Fibroblast of villous mesenchyme (primary cell): ENCODE data around the gene SLC5A9. TPM values are rescaled to one million over a fixed set of nuclear protein-coding genes. Genes with fewer than 3 reads are reported as not detected.

Source experiments
- DNase-seq: peaks from one replicate; pipeline ENCODE4 v3.0.0-alpha.2; 2010; ENCODE audit warnings: low read depth
- H3K4me3 ChIP-seq: 2 replicates; pipeline ENCODE4 v1.5.1; 2011; ENCODE audit warnings: low read depth, mild to moderate bottlenecking, low read length
- CTCF ChIP-seq: IDR thresholded peaks from 2 replicates; pipeline ENCODE4 v1.5.1; 2012; ENCODE audit warnings: low read depth, mild to moderate bottlenecking, low read length; ENCODE audit not compliant: insufficient read depth
- total RNA-seq: library from RNA; depleted of rRNA; stranded (reverse); fragments of >200 nt; gene quantifications from 2 replicates; pipeline ENCODE4 v1.2.3, GENCODE V29; 2012

The SLC5A9 gene
- total RNA-seq, 1 donor, result not detected

- H3K4me3 ChIP-seq, result no peak overlapping the region
- no peak for TF ChIP-seq CTCF
- no peak for DNase-seq
Measured at GRCh38 chr1:48216941-48217340, 5.6 kb upstream of the SLC5A9 start.

GRCh38 chr1:48217856-48218255 lies 4.7 kb upstream of the SLC5A9 start:
- DNase-seq, result no peak
- no peak for TF ChIP-seq CTCF
- no peak overlapping the region for H3K4me3 ChIP-seq

GRCh38 chr1:48219803-48220202 lies 2.7 kb upstream of the SLC5A9 start:
- no peak overlapping the region for H3K4me3 ChIP-seq
- DNase-seq, result no peak

GRCh38 chr1:48221122-48221521 lies 1.4 kb upstream of the SLC5A9 start:
- no peak for TF ChIP-seq CTCF
- no peak overlapping the region for H3K4me3 ChIP-seq
- no peak for DNase-seq

More at GRCh38 chr1:48219803-48220202, 2.7 kb upstream of the SLC5A9 start:
- TF ChIP-seq CTCF, result no peak

- no peak for TF ChIP-seq CTCF
- no peak for DNase-seq
- no peak overlapping the region for H3K4me3 ChIP-seq
Measured at GRCh38 chr1:48221657-48222056, 859 bp upstream of the SLC5A9 start.

GRCh38 chr1:48223366-48224240 lies 1.1 kb downstream of the SLC5A9 start:
- DNase-seq, result no peak
- H3K4me3 ChIP-seq, result no peak overlapping the region
- TF ChIP-seq CTCF, result no peak
